Psoas muscle (tissue), 8 donors: Measurements from ENCODE around the gene TECPR2. TPM values are rescaled to one million over a fixed set of nuclear protein-coding genes. Genes with fewer than 3 reads are reported as not detected.
A peak's percentile ranks its signal among the peaks of the same experiment; 100 is the strongest.

ENCODE experiments used
- ATAC-seq, 4 donors: fragments of 200-7000 bp; cut with Tn5 transposase; one replicate each; pipeline ENCODE4 v1.9.1; 2020; ENCODE audit warnings: moderate library complexity in 3 of 4, mild to moderate bottlenecking in 2 of 4
- DNase-seq, 2 donors: peaks; one replicate each; pipeline ENCODE4 v3.0.0-alpha.2; 2020
- H3K27ac ChIP-seq: fragments of 200-600 bp; one replicate; pipeline ENCODE4 v1.8.0; 2022
- H3K27me3 ChIP-seq, 3 donors: fragments of 200-600 bp in 1 of 3; one replicate each; pipeline versions ENCODE4 v1.6.1 to v1.8.0; 2013 to 2022; ENCODE audit warnings: low read length in 2 of 3, mild to moderate bottlenecking in 2 of 3, moderate library complexity in 1 of 3; ENCODE audit not compliant: insufficient read depth in 3 of 3
- H3K36me3 ChIP-seq, 2 donors: fragments of 200-600 bp in 1 of 2; one replicate each; pipeline versions ENCODE4 v1.6.1 to v1.8.0; 2013 to 2022; ENCODE audit warnings: low read depth in 1 of 2, mild to moderate bottlenecking in 1 of 2, moderate library complexity in 1 of 2; ENCODE audit not compliant: insufficient read depth in 1 of 2
- H3K4me1 ChIP-seq: fragments of 200-600 bp; one replicate; pipeline ENCODE4 v1.8.0; 2022
- H3K4me3 ChIP-seq: fragments of 200-600 bp; one replicate; pipeline ENCODE4 v1.8.0; 2022; ENCODE audit warnings: mild to moderate bottlenecking
- H3K9me3 ChIP-seq: fragments of 200-600 bp; one replicate; pipeline ENCODE4 v1.8.0; 2022
- CTCF ChIP-seq: fragments of 200-600 bp; IDR thresholded peaks from one replicate; pipeline ENCODE4 v1.8.0; 2022; ENCODE audit warnings: antibody characterized with exemption
- WGBS, 3 donors: extraction: QIAGEN DNeasy Blood & Tissue Kit; methylation state at CpG; one replicate each; pipeline versions ENCODE4 v1.1.6 to v1.1.7; 2013; 5-methylcytosine and 5-hydroxymethylcytosine counted together
- intact Hi-C, 2 donors: fragments of 100-400 bp; cut with DNase I; formaldehyde crosslinking; loops; one replicate each; pipeline versions ENCODE4 v1.11.0 to v1.14.2; 2022
- polyA plus RNA-seq, 3 donors: library from polyadenylated mRNA; stranded (reverse); fragments of 200-250 nt; gene quantifications; one replicate each; pipeline ENCODE4 v1.2.3, GENCODE V29; 2013
- total RNA-seq, 4 donors: library from RNA; stranded (reverse); fragmentation: NEBNext Ultra II Directional in 2 of 4; extraction: Animal tissue kit (Norgen Biotek cat#: 25700) in 2 of 4; gene quantifications; one replicate each; pipeline versions ENCODE4 v1.2.1 to v1.2.4, GENCODE V29; 2021 to 2023
- donor health status: healthy with polysubstance abuse.
- donor health status: DM: no; HTN: no; CAD: no; lungs with moderate emphysema.
- donor health status: Bipolar disorder and iron deficiency.
- donor health status: healthy.
- donor health status: DM: yes; HTN: yes; CAD: no.
- donor health status: DM: no; HTN: no; CAD: no.
- donor health status: DM: no; HTN: no; CAD: no.
- donor health status: DM: yes; HTN: yes; CAD: no.

Gene TECPR2
- total and polyA plus RNA-seq, 7 donors: 5.7 to 22.5 (median 16.4) TPM

- Histone ChIP-seq H3K36me3 (no peaks in the 10 kb centered on the region), H3K4me3 (no peak overlapping the region), H3K27ac (no peak overlapping the region), H3K27me3 (no peaks in the 10 kb centered on the region), H3K9me3 (no peaks in the 10 kb centered on the region), H3K4me1 (peaks cover 10% of the 10 kb centered on the region)
- ATAC-seq (no peak), DNase-seq (no peak)
- WGBS, 3 donors: 92 to 95% (median 94%) methylated on average over 7 of the region's 7 CpGs
- intact Hi-C loops: no loop called here
- TF ChIP-seq CTCF: no peak
Observed at GRCh38 chr14:102396521-102396920, 33.8 kb downstream of the TECPR2 start.

GRCh38 chr14:102403028-102403427, 40.3 kb downstream of the TECPR2 start:
- peaks cover 14% of the 10 kb centered on the region for H3K4me1 ChIP-seq
- H3K27ac ChIP-seq: no peak overlapping the region
- ATAC-seq: no peak
- no peak for TF ChIP-seq CTCF
- peaks cover 0 to 9% of the 10 kb centered on the region in 2 donors for H3K36me3 ChIP-seq
- no peak overlapping the region for H3K4me3 ChIP-seq
- peaks cover 18% of the 10 kb centered on the region for H3K9me3 ChIP-seq
- intact Hi-C loops: no loop called here
- DNase-seq: no peak
- no peaks in the 10 kb centered on the region for H3K27me3 ChIP-seq

GRCh38 chr14:102407258-102407657, 44.5 kb downstream of the TECPR2 start:
- peak; percentile 37 to 82 (median 74) for ATAC-seq
- 29 to 52% (median 35%) methylated on average over 7 of the region's 7 CpGs for WGBS, 3 donors

GRCh38 chr14:102408724-102409123, 46.0 kb downstream of the TECPR2 start:
- Histone ChIP-seq H3K4me1 (peaks cover 23% of the 10 kb centered on the region), H3K27ac (peak overlapping the region; percentile 80), H3K9me3 (peaks cover under 1% of the 10 kb centered on the region), H3K27me3 (no peaks in the 10 kb centered on the region), H3K4me3 (no peak overlapping the region), H3K36me3 (peaks cover 0 to 3% of the 10 kb centered on the region in 2 donors)
- DNase-seq (no peak), ATAC-seq (peak; percentile 80 to 87 (median 84))
- intact Hi-C loops: loop anchor here in 1 of 2 donors (5.0 kb wide), 1 partner anchor 46 kb away; the partner anchor contains the start of genes CINP and TECPR2
- no peak for TF ChIP-seq CTCF

More at GRCh38 chr14:102407258-102407657, 44.5 kb downstream of the TECPR2 start:
- no peak for DNase-seq
- peaks cover 23% of the 10 kb centered on the region for H3K4me1 ChIP-seq
- peaks cover 14% of the 10 kb centered on the region for H3K9me3 ChIP-seq
- intact Hi-C loops: loop anchor here in 1 of 2 donors (5.0 kb wide), 1 partner anchor 45 kb away; the partner anchor contains the start of genes CINP and TECPR2
- peaks cover 0 to 12% of the 10 kb centered on the region in 2 donors for H3K36me3 ChIP-seq
- H3K27me3 ChIP-seq: no peaks in the 10 kb centered on the region
- TF ChIP-seq CTCF: no peak
- H3K27ac ChIP-seq: peak overlapping the region; percentile 80
- H3K4me3 ChIP-seq: no peak overlapping the region

GRCh38 chr14:102415671-102416070, 52.9 kb downstream of the TECPR2 start:
- intact Hi-C loops: no loop called here
- WGBS, 3 donors: 94 to 95% (median 94%) methylated on average over 16 of the region's 16 CpGs
- no peaks in the 10 kb centered on the region for H3K9me3 ChIP-seq
- H3K4me1 ChIP-seq: no peaks in the 10 kb centered on the region
- no peaks in the 10 kb centered on the region for H3K27me3 ChIP-seq
- H3K27ac ChIP-seq: no peak overlapping the region
- ATAC-seq (no peak), DNase-seq (no peak)
- no peak for TF ChIP-seq CTCF
- H3K4me3 ChIP-seq: no peak overlapping the region
- H3K36me3 ChIP-seq: peaks cover 0 to 19% of the 10 kb centered on the region in 2 donors
